PFSK-1 (cell line): ENCODE measurements around the gene HOXA9.

Experiments
- FOXP2 ChIP-seq: optimal IDR thresholded peaks from 2 replicates; pipeline ENCODE3; 2011; ENCODE audit warnings: borderline replicate concordance, control low read depth, inconsistent platforms; ENCODE audit not compliant: insufficient read depth; ENCODE audit errors: extremely low read length, extremely low read depth
- POLR2AphosphoS5 ChIP-seq: IDR thresholded peaks from 2 replicates; pipeline ENCODE4 v1.6.1; 2012; ENCODE audit warnings: low read depth, mild to moderate bottlenecking, control low read depth, low read length, moderate library complexity
- REST ChIP-seq, 2 experiments: IDR thresholded peaks; 2 replicates each; pipeline versions ENCODE4 v1.6.1 to v1.8.0; 2011 to 2012; ENCODE audit warnings: low read depth in 2 of 2, low read length in 2 of 2, control low read depth in 1 of 2, inconsistent platforms in 1 of 2, mild to moderate bottlenecking in 1 of 2, moderate library complexity in 1 of 2; ENCODE audit not compliant: insufficient read depth in 1 of 2

GRCh38 chr7:27148031-27148755 lies 17.1 kb downstream of the HOXA9 start:
- no peak for TF ChIP-seq POLR2AphosphoS5
- no peak for TF ChIP-seq REST (IDR thresholded peaks at IDR 0.05; ENCODE audit: insufficient read depth in 1 of 2, low read depth in 2 of 2, low read length in 2 of 2)
- TF ChIP-seq FOXP2 = no peak
